Loucy (cell line): ENCODE data around the gene TRIM15.

ENCODE experiments used
- EZH2phosphoT487 ChIP-seq: fragments of 200-600 bp; IDR thresholded peaks from 2 replicates; pipeline ENCODE4 v1.6.1; 2018; ENCODE audit warnings: antibody characterized with exemption, mild to moderate bottlenecking, moderate library complexity, borderline replicate concordance
- TF ChIP-seq, protein P1 (sequence below): fragments of 200-600 bp; sonication (generic); conservative IDR thresholded peaks from 2 replicates; pipeline ENCODE4 v1.5.1; 2014; ENCODE audit warnings: mild to moderate bottlenecking, antibody characterized with exemption, low read length

DNA sequence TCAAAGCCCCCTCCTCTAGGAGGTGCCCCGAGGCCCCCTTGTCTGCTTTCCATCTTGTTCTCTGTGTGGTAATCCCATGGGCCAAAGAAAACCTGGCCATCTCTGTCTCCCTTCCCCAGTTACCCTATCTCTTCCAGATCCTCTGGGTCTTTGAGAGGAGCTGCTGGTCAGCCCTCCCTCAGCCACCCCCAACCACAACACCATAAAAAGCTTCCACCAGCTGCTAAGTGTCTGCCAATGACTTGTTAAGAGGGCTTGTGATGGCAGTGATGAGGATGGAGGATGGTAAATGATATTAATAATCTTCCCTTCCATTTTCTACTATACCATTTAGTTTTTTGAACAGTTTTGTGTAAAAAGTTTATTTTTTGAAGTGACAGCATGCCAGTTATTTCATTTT is 32.6 kb downstream of the TRIM15 start:
- TF ChIP-seq, protein P1, sequence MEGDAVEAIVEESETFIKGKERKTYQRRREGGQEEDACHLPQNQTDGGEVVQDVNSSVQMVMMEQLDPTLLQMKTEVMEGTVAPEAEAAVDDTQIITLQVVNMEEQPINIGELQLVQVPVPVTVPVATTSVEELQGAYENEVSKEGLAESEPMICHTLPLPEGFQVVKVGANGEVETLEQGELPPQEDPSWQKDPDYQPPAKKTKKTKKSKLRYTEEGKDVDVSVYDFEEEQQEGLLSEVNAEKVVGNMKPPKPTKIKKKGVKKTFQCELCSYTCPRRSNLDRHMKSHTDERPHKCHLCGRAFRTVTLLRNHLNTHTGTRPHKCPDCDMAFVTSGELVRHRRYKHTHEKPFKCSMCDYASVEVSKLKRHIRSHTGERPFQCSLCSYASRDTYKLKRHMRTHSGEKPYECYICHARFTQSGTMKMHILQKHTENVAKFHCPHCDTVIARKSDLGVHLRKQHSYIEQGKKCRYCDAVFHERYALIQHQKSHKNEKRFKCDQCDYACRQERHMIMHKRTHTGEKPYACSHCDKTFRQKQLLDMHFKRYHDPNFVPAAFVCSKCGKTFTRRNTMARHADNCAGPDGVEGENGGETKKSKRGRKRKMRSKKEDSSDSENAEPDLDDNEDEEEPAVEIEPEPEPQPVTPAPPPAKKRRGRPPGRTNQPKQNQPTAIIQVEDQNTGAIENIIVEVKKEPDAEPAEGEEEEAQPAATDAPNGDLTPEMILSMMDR = no peak
- TF ChIP-seq EZH2phosphoT487 = no peak
